HepG2 (cell line): ENCODE results near the gene FRMD3. TPM values are rescaled to one million over a fixed set of nuclear protein-coding genes. Genes with fewer than 3 reads are reported as not detected.

Source experiments
- ATAC-seq: fragments of 200-7000 bp; cut with Tn5 transposase; 3 replicates; pipeline ENCODE4 v1.9.1; 2020; ENCODE audit warnings: mild to moderate bottlenecking, moderate library complexity
- BruUV-seq: library from RNA; stranded (reverse); fragments of 400-500 nt; replicated peaks from 2 replicates; lab custom pipeline; 2021; lab: Mats Ljungman, UMichigan
- CTCF ChIA-PET: fragments of 300-600 bp; formaldehyde crosslinking; extraction: SDS; loops from one replicate; lab custom pipeline; 2021; ENCODE audit warnings: low total read pairs, inconsistent platforms, low intra/inter-chr PET ratio; lab: Yijun Ruan, JAX
- POLR2A ChIA-PET: fragments of 350-600 bp; sonication (Branson Sonifier 250); formaldehyde crosslinking; loops from one replicate; lab custom pipeline; 2020; ENCODE audit warnings: antibody characterized with exemption, inconsistent platforms; lab: Yijun Ruan, JAX
- DNase-seq: peaks from one replicate; pipeline ENCODE4 v3.0.0-alpha.2; 2015; ENCODE audit warnings: low spot score
- FAIRE-seq: peaks from 3 replicates; lab custom pipeline; 2011; peaks lifted over from hg19 to GRCh38; lab: Jason Lieb, UNC
- H2AFZ ChIP-seq: one replicate; pipeline ENCODE4 v1.6.1; 2011; ENCODE audit warnings: low read length, inconsistent platforms
- H3K27ac ChIP-seq: fragments of 300-600 bp; 3 replicates; pipeline ENCODE4 v1.8.0; 2011; ENCODE audit warnings: mixed run types, mild to moderate bottlenecking, mixed read lengths, low read length, inconsistent platforms; ENCODE audit not compliant: insufficient read depth; ENCODE audit errors: extremely low read length
- H3K27me3 ChIP-seq, 2 experiments: fragments of 200-600 bp in 1 of 2; 2 replicates in 1 of 2; 3 replicates in 1 of 2; pipeline versions ENCODE4 v1.6.0 to v1.8.0; 2011; ENCODE audit warnings: low read length in 2 of 2, mild to moderate bottlenecking in 2 of 2, moderate library complexity in 2 of 2, inconsistent platforms in 1 of 2; ENCODE audit not compliant: insufficient read depth in 2 of 2, control insufficient read depth in 1 of 2
- H3K36me3 ChIP-seq, 2 experiments: fragments of 200-600 bp in 1 of 2; replicated peaks in 1 of 2; 2 replicates in 1 of 2; 3 replicates in 1 of 2; pipeline versions ENCODE4 v1.5.1 to v1.8.0; 2011; ENCODE audit warnings: low read length in 2 of 2, inconsistent platforms in 1 of 2; ENCODE audit not compliant: insufficient read depth in 2 of 2, control insufficient read depth in 1 of 2
- H3K4me1 ChIP-seq: 2 replicates; pipeline ENCODE4 v1.5.1; 2012; ENCODE audit warnings: low read length, inconsistent platforms; ENCODE audit not compliant: insufficient read depth
- H3K4me2 ChIP-seq: 2 replicates; pipeline ENCODE4 v1.6.0; 2011; ENCODE audit warnings: low read depth, low read length, inconsistent platforms
- H3K4me3 ChIP-seq, 3 experiments: fragments of 200-600 bp in 1 of 3; sonication (generic), shearing (Covaris generic) in 1 of 3; replicated peaks in 1 of 3; 2 replicates each; pipeline ENCODE4 v1.5.1; 2011 to 2016; ENCODE audit warnings: low read length in 3 of 3, inconsistent platforms in 2 of 3, low read depth in 2 of 3, mild to moderate bottlenecking in 2 of 3, control low read depth in 1 of 3, mixed read lengths in 1 of 3; ENCODE audit not compliant: insufficient read depth in 1 of 3
- H3K79me2 ChIP-seq: one replicate; pipeline ENCODE4 v1.6.1; 2011; ENCODE audit warnings: low read length, inconsistent platforms; ENCODE audit not compliant: insufficient read depth
- H3K9ac ChIP-seq: 2 replicates; pipeline ENCODE4 v1.6.0; 2011; ENCODE audit warnings: mild to moderate bottlenecking, low read depth, low read length, inconsistent platforms; ENCODE audit not compliant: insufficient read depth
- H3K9me3 ChIP-seq: 2 replicates; pipeline ENCODE4 v1.5.1; 2012; ENCODE audit warnings: mild to moderate bottlenecking, low read length
- H4K20me1 ChIP-seq: 2 replicates; pipeline ENCODE4 v1.6.0; 2011; ENCODE audit warnings: inconsistent platforms, mild to moderate bottlenecking, low read length, moderate library complexity; ENCODE audit not compliant: insufficient read depth
- GFI1 ChIP-seq: sonication (generic); formaldehyde crosslinking; IDR thresholded peaks from 2 replicates; pipeline ENCODE4 v1.5.0; 2020; ENCODE audit warnings: missing genetic modification reagents, mild to moderate bottlenecking, borderline replicate concordance
- GLI4 ChIP-seq: sonication (generic); formaldehyde crosslinking; IDR thresholded peaks from 2 replicates; pipeline ENCODE4 v1.5.1; 2020; ENCODE audit warnings: missing genetic modification reagents, mild to moderate bottlenecking, moderate library complexity, borderline replicate concordance
- HOXA7 ChIP-seq: sonication (generic); formaldehyde crosslinking; IDR thresholded peaks from 2 replicates; pipeline ENCODE4 v1.8.1; 2022; ENCODE audit warnings: mild to moderate bottlenecking, missing genetic modification reagents, moderate library complexity
- ISL2 ChIP-seq: sonication (generic); formaldehyde crosslinking; IDR thresholded peaks from 2 replicates; pipeline ENCODE4 v1.5.0; 2020; ENCODE audit warnings: missing genetic modification reagents
- JARID2 ChIP-seq: sonication (generic); formaldehyde crosslinking; IDR thresholded peaks from 2 replicates; pipeline ENCODE4 v1.8.1; 2023; ENCODE audit warnings: missing genetic modification reagents, inconsistent platforms; ENCODE audit not compliant: insufficient replicate concordance
- KLF13 ChIP-seq: sonication (generic); formaldehyde crosslinking; IDR thresholded peaks from 2 replicates; pipeline ENCODE4 v1.4.0; 2020; ENCODE audit warnings: mild to moderate bottlenecking, missing genetic modification reagents
- MEIS1 ChIP-seq: sonication (generic); formaldehyde crosslinking; IDR thresholded peaks from 2 replicates; pipeline ENCODE4 v1.9.0; 2021; ENCODE audit warnings: mild to moderate bottlenecking, missing genetic modification reagents, moderate library complexity, borderline replicate concordance
- NKX3-1 ChIP-seq: sonication (generic); formaldehyde crosslinking; IDR thresholded peaks from 2 replicates; pipeline ENCODE4 v1.5.0; 2020; ENCODE audit warnings: missing genetic modification reagents
- PHF21A ChIP-seq: sonication (generic); formaldehyde crosslinking; IDR thresholded peaks from 2 replicates; pipeline ENCODE4 v1.5.0; 2020; ENCODE audit warnings: mild to moderate bottlenecking, missing genetic modification reagents
- PITX1 ChIP-seq: sonication (generic); formaldehyde crosslinking; IDR thresholded peaks from 2 replicates; pipeline ENCODE4 v1.5.1; 2020; ENCODE audit warnings: mild to moderate bottlenecking, missing genetic modification reagents
- THAP11 ChIP-seq: IDR thresholded peaks from 2 replicates; pipeline ENCODE4 v1.6.1; 2016; ENCODE audit warnings: missing biosample characterization, missing genetic modification reagents
- TP53 ChIP-seq: sonication (generic); formaldehyde crosslinking; conservative IDR thresholded peaks from 2 replicates; pipeline ENCODE4 v1.4.0; 2020; ENCODE audit warnings: missing genetic modification reagents
- TRIM22 ChIP-seq: fragments of 450-650 bp; IDR thresholded peaks from 2 replicates; pipeline ENCODE4 v1.6.1; 2017
- U2AF1 ChIP-seq: fragments of 200-400 bp; formaldehyde crosslinking; optimal IDR thresholded peaks from 2 replicates; pipeline ENCODE3; 2017; ENCODE audit warnings: mild to moderate bottlenecking, low read depth, low read length
- ZNF230 ChIP-seq: sonication (generic); formaldehyde crosslinking; IDR thresholded peaks from 2 replicates; pipeline ENCODE4 v1.4.0; 2020; ENCODE audit warnings: mild to moderate bottlenecking, missing genetic modification reagents
- ZNF24 ChIP-seq: fragments of 450-650 bp; IDR thresholded peaks from 2 replicates; pipeline ENCODE4 v1.6.1; 2017; ENCODE audit warnings: antibody characterized with exemption, mild to moderate bottlenecking
- ZNF543 ChIP-seq: sonication (generic); formaldehyde crosslinking; IDR thresholded peaks from 2 replicates; pipeline ENCODE4 v1.4.0; 2020; ENCODE audit warnings: mild to moderate bottlenecking, missing genetic modification reagents
- ZNF550 ChIP-seq: sonication (generic); formaldehyde crosslinking; IDR thresholded peaks from 2 replicates; pipeline ENCODE4 v1.4.0; 2020; ENCODE audit warnings: mild to moderate bottlenecking, missing genetic modification reagents, borderline replicate concordance
- ZNF772 ChIP-seq: sonication (generic); formaldehyde crosslinking; IDR thresholded peaks from 2 replicates; pipeline ENCODE4 v1.5.0; 2020; ENCODE audit warnings: mild to moderate bottlenecking, missing genetic modification reagents
- WGBS: methylation state at CpG from one replicate; pipeline ENCODE4 v1.1.6; 2017; ENCODE audit warnings: low lambda C conversion rate; 5-methylcytosine and 5-hydroxymethylcytosine counted together
- in situ Hi-C: cut with HindIII; loops from 2 replicates; pipeline ENCODE4 v1.10.0; 2017; ENCODE audit warnings: low pct_unique_long_range_greater_than_20kb; ENCODE audit not compliant: extremely low pct_ligation_motif_present
- intact Hi-C: fragments of 100-400 bp; cut with micrococcal nuclease; formaldehyde crosslinking; loops from one replicate; pipeline ENCODE4 v1.10.0; 2022; ENCODE audit not compliant: unreplicated experiment
- polyA plus RNA-seq, 8 experiments: library from polyadenylated mRNA; depleted of rRNA in 3 of 8; stranded (reverse) in 7 of 8; unstranded in 1 of 8; fragments of >200 nt; fragmentation: Illumina TruSeq in 4 of 8; extraction: Trizol in 4 of 8; gene quantifications; 2 replicates each; pipeline versions ENCODE4 v1.2.1 to v1.2.3, GENCODE V29; 2011 to 2016; ENCODE audit warnings: low read depth in 4 of 8, missing spikeins in 1 of 8, mixed read lengths in 1 of 8; ENCODE audit not compliant: insufficient read depth in 1 of 8
- total RNA-seq, 5 experiments: library from RNA; depleted of rRNA; stranded (reverse); fragments of >200 nt; fragmentation: Illumina TruSeq; extraction: Trizol; gene quantifications; 2 replicates each; pipeline ENCODE4 v1.2.3, GENCODE V29; 2016; ENCODE audit warnings: low read depth in 1 of 5
- TF ChIP-seq, protein P1 (sequence below): sonication (generic); formaldehyde crosslinking; IDR thresholded peaks from 2 replicates; pipeline ENCODE4 v1.8.1; 2023; ENCODE audit warnings: mild to moderate bottlenecking, missing genetic modification reagents

Gene FRMD3
- total and polyA plus RNA-seq, 2 of the 13 experiments (the other 11 are each of a cell fraction or from before 2014, with no cell fraction given), result 3.2 to 7.7 TPM

DNA sequence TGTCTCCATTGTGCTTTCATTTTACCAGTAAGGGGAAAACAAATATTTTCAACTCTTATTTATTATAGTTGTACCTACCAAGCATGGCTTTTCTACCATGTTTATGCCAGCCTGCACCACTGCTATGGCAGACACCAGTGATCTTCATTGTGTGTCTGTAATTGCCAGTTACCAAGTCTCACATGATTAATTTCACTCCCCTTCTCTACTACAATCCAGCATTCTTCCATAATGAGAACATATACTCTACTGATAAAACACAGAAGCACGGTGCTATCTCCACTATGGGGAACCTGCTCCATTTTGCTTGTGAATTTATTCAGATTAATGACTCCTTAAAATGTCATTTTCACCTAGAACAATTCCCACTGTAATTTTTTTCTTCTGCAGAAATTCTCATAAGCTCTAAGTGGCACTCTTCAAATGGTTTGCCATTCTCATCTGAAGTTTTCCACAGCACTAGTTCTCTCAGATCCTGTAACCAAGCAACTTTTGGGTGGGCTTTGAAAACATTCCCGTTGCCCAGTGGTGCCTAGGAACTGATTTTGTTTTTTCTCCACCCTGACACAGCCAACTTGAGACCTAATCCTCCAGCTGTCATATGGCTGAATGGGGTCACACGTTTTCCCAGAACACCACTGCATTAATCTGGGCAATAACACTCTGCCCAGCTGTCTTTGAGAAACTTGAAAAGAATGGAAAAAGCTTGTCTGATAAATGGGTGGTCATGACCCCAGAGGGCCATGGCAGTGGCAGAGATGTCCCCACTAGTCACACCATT is 252.6 kb downstream of the FRMD3 start (continued):
- TF ChIP-seq PITX1 (no peak), TRIM22 (no peak), ZNF543 (CRISPR knock-in tag) (no peak), GFI1 (CRISPR knock-in tag) (no peak), KLF13 (CRISPR knock-in tag) (no peak)

DNA sequence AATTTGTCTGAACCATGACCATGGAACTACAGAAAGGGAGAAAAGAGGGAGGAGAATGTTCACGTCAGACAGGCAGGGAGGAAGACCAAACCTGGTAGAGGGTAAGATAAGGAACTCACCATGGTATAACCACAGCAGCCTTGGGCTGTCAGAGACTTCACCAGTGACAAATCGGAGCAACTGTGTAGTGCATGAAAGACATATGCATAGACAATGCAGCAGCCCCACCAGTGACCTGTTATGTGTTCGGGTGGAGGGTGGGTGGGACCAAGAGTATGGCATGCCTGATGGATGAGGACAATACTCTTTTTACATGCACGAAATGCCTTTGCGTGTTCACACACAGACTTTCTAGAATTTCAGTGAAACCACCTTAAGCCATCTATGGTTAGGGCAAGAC is 253.5 kb downstream of the FRMD3 start:
- POLR2A ChIA-PET, result no interaction called here
- no peak overlapping the region for H3K4me2 ChIP-seq
- no peaks in the 10 kb centered on the region for H3K4me1 ChIP-seq
- FAIRE-seq (no peak), DNase-seq (no peak), ATAC-seq (no peak)
- no peaks in the 10 kb centered on the region; a peak in 2 of 5 replicates for H3K36me3 ChIP-seq
- no peak overlapping the region for H2AFZ ChIP-seq
- in situ Hi-C loops (no loop called here), intact Hi-C loops (no loop called here)
- no peaks in the 10 kb centered on the region for H3K79me2 ChIP-seq
- no peaks in the 10 kb centered on the region for H3K9me3 ChIP-seq
- CTCF ChIA-PET, result no interaction called here
- TF ChIP-seq, protein P1, sequence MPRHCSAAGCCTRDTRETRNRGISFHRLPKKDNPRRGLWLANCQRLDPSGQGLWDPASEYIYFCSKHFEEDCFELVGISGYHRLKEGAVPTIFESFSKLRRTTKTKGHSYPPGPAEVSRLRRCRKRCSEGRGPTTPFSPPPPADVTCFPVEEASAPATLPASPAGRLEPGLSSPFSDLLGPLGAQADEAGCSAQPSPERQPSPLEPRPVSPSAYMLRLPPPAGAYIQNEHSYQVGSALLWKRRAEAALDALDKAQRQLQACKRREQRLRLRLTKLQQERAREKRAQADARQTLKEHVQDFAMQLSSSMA (CRISPR knock-in tag), result no peak
- no peak for TF ChIP-seq NKX3-1 (CRISPR knock-in tag)
- TF ChIP-seq HOXA7 (CRISPR knock-in tag), result no peak
- TF ChIP-seq TP53 (CRISPR knock-in tag), result no peak
- no peak for TF ChIP-seq MEIS1 (CRISPR knock-in tag)
- no peak for TF ChIP-seq ZNF772 (CRISPR knock-in tag)
- no peak for TF ChIP-seq ZNF230 (CRISPR knock-in tag)
- TF ChIP-seq ZNF550 (CRISPR knock-in tag), result no peak
- TF ChIP-seq U2AF1, result no peak
- no peak for TF ChIP-seq THAP11 (CRISPR knock-in tag)
- TF ChIP-seq ZNF24, result no peak
- no peak for TF ChIP-seq PHF21A
- TF ChIP-seq GLI4, result no peak
- no peak for TF ChIP-seq JARID2 (CRISPR knock-in tag)
- no peak for TF ChIP-seq ISL2
- H3K9ac ChIP-seq, result no peak overlapping the region
- H3K27ac ChIP-seq, result no peak overlapping the region
- no peak overlapping the region for H3K4me3 ChIP-seq
- no peaks in the 10 kb centered on the region for H3K27me3 ChIP-seq
- no TSS peak for BruUV-seq
- H4K20me1 ChIP-seq, result no peaks in the 10 kb centered on the region
- WGBS, result 99% methylated on average over 5 of the region's 5 CpGs
